Calu3 (cell line): ENCODE data around the gene CCDC171. TPM values are rescaled to one million over a fixed set of nuclear protein-coding genes. Genes with fewer than 3 reads are reported as not detected.

ENCODE experiments used
- BruUV-seq: library from RNA; stranded (reverse); fragments of 400-500 nt; replicated peaks from 2 replicates; lab custom pipeline; 2021; lab: Mats Ljungman, UMichigan
- CTCF ChIA-PET: fragments of 300-600 bp; sonication (Branson Sonifier 250); formaldehyde crosslinking; loops from one replicate; lab custom pipeline; 2022; ENCODE audit warnings: antibody characterized with exemption; lab: Charles Lee
- DNase-seq: peaks from one replicate; pipeline ENCODE4 v3.0.0; 2022
- H3K27ac Mint-ChIP-seq: one replicate; pipeline ENCODE4 v1.8.0; 2022; ENCODE audit warnings: mixed read lengths; ENCODE audit not compliant: unreplicated experiment
- H3K27me3 Mint-ChIP-seq: one replicate; pipeline ENCODE4 v1.8.0; 2022; ENCODE audit warnings: mixed read lengths; ENCODE audit not compliant: unreplicated experiment
- H3K36me3 Mint-ChIP-seq: one replicate; pipeline ENCODE4 v1.8.0; 2022; ENCODE audit warnings: mild to moderate bottlenecking, moderate library complexity, mixed read lengths; ENCODE audit not compliant: insufficient read depth, unreplicated experiment
- H3K4me1 Mint-ChIP-seq: one replicate; pipeline ENCODE4 v1.8.0; 2022; ENCODE audit warnings: mild to moderate bottlenecking, low read depth, mixed read lengths; ENCODE audit not compliant: unreplicated experiment
- H3K4me3 Mint-ChIP-seq: one replicate; pipeline ENCODE4 v1.8.0; 2022; ENCODE audit warnings: mild to moderate bottlenecking, low read depth, moderate library complexity, mixed read lengths; ENCODE audit not compliant: unreplicated experiment
- H3K9me3 Mint-ChIP-seq: one replicate; pipeline ENCODE4 v1.8.0; 2022; ENCODE audit warnings: low read depth, mixed read lengths; ENCODE audit not compliant: unreplicated experiment
- intact Hi-C: fragments of 100-400 bp; cut with micrococcal nuclease; formaldehyde crosslinking; loops from one replicate; pipeline ENCODE4 v1.10.0; 2022; ENCODE audit not compliant: unreplicated experiment
- total RNA-seq: library from RNA; stranded (reverse); gene quantifications from 2 replicates; pipeline ENCODE4 v1.2.3, GENCODE V29; 2022
- TF ChIP-seq, protein P1 (sequence below): fragments of 200-600 bp; IDR thresholded peaks from one replicate; pipeline ENCODE4 v1.8.0; 2022; ENCODE audit warnings: antibody characterized with exemption; ENCODE audit not compliant: unreplicated experiment

CCDC171 gene
- total RNA-seq, 1 experiment from 2014 or later: 2.1 TPM

DNA sequence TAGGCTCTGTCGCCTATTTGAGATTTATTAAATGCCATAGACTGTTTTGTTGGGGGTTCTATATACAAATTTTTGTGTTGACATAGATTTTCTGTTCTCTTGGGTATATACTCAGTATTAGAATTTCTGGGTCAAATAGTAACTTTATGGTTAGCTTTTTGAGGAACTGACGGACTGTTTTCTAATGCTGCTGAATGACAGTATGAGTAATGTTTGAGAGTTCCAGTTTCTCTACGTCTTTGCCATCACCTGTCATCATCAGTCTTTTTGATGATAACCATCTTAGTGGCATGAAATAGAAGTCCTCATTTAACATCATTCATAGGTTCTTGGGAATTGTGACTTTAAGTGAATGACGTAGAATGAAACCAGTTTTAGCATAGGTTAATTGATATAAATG is 60.1 kb downstream of the CCDC171 start:
- TF ChIP-seq, protein P1, sequence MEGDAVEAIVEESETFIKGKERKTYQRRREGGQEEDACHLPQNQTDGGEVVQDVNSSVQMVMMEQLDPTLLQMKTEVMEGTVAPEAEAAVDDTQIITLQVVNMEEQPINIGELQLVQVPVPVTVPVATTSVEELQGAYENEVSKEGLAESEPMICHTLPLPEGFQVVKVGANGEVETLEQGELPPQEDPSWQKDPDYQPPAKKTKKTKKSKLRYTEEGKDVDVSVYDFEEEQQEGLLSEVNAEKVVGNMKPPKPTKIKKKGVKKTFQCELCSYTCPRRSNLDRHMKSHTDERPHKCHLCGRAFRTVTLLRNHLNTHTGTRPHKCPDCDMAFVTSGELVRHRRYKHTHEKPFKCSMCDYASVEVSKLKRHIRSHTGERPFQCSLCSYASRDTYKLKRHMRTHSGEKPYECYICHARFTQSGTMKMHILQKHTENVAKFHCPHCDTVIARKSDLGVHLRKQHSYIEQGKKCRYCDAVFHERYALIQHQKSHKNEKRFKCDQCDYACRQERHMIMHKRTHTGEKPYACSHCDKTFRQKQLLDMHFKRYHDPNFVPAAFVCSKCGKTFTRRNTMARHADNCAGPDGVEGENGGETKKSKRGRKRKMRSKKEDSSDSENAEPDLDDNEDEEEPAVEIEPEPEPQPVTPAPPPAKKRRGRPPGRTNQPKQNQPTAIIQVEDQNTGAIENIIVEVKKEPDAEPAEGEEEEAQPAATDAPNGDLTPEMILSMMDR: no peak

DNA sequence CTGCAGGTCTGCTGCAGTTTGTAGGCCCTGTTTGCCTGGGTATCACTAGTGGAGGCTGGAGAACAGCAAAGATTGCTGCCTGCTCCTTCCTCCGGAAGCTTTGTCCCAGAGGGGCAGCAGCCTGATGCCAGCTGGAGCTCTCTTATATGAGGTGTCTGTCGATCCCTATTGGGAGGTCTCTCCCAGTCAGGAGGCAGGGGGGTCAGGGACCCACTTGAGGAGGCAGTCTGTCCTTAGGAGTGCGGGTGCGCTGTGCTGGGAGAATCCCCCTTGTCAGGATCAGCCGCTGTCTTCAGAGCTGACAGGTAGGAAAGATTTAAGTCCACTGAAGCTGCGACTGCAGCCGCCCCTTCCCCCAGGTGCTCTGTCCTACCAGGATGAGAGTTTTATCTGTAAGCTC is 64.9 kb downstream of the CCDC171 start:
- intact Hi-C loops: no loop called here

More for the DNA sequence above, 60.1 kb downstream of the CCDC171 start:
- Mint-ChIP-seq H3K4me1 (no peaks in the 10 kb centered on the region), H3K4me3 (no peak overlapping the region), H3K9me3 (no peaks in the 10 kb centered on the region), H3K36me3 (no peaks in the 10 kb centered on the region), H3K27ac (no peak overlapping the region), H3K27me3 (no peaks in the 10 kb centered on the region)
- CTCF ChIA-PET: no interaction called here
- no peak for DNase-seq
- BruUV-seq: no TSS peak
- intact Hi-C loops: no loop called here

DNA sequence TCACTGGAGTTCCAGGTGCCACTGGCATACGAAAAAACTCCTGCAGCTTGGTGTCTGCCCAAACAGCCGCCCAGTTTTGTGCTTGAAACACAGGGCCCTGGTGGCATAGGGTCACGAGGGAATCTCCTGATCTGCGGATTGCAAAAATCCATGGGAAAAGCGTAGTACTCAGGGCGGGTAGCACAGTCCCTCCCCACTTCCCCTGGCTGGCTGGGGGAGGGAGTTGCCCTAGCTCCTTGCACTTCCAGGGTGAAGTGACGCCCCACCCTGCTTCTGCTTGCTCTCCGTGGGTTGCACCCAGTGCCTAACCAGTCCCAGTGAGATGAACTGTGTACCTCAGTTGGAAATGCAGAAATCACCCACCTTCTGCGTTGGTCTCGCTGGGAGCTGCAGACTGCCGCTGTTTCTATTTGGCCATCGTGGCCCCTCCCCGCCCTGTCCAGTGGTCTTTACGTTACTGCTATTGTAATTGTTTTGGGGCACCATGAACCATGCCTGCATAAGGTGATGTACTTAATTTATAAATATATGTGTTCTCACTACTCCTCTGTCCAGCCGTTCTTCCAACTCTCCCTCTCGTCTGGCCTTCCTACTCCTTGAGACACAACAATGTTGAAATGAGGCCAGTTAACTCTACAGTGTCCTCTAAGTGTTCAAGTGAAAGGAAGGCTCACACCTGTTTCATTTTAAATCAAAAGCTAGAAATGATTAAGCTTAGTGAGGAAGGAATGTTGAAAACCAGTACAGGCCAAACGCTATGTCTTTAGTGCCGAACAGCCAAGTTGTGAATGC is 65.9 kb downstream of the CCDC171 start:
- DNase-seq: no peak
- CTCF ChIA-PET: no interaction called here
- no TSS peak for BruUV-seq
- Mint-ChIP-seq H3K36me3 (no peaks in the 10 kb centered on the region), H3K4me1 (no peaks in the 10 kb centered on the region), H3K27me3 (no peaks in the 10 kb centered on the region), H3K9me3 (no peaks in the 10 kb centered on the region), H3K27ac (no peak overlapping the region), H3K4me3 (no peak overlapping the region)
- TF ChIP-seq, protein P1: no peak
- intact Hi-C loops: no loop called here

More for the DNA sequence above, 64.9 kb downstream of the CCDC171 start:
- Mint-ChIP-seq H3K27me3 (no peaks in the 10 kb centered on the region), H3K4me1 (no peaks in the 10 kb centered on the region), H3K4me3 (no peak overlapping the region), H3K36me3 (no peaks in the 10 kb centered on the region), H3K27ac (no peak overlapping the region), H3K9me3 (no peaks in the 10 kb centered on the region)
- no peak for DNase-seq
- BruUV-seq: no TSS peak
- CTCF ChIA-PET: interaction anchor here (0.8 kb wide), 1 partner anchor 105 kb away, joined by 6 read pairs; no protein-coding TSS in a partner anchor
- TF ChIP-seq, protein P1: no peak

DNA sequence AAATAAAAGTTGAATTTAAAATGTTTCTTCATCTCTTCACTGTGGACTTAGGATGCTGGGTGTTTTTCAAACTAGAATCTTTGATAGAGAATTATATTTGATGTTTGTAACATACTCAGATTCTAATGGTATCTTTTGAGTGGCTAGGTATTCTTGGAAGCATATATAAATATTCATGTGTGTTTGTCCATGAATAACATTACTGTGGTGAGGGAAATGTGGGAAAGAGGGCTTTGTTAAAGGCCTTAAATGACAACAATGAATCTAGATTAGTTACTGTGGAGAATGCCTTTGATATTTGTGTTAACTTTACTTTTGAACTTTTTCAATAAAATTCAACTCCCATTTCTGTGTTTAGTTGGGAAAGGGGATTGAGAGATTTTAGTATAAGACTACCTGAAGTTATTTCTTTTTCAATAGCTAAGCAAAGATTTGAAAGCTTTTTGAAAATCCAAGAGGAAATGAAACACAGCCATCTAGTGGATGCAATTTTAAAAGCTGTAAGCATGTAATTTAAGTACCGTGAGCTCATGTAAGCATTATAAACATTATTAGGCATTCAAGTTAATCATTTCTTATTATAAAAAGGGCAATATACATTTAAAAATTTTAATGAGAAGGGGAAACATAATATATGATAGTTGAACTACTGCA is 69.6 kb downstream of the CCDC171 start:
- CTCF ChIA-PET: interaction anchor here (0.6 kb wide), 1 partner anchor 139 kb away, joined by 3 read pairs; no protein-coding TSS in a partner anchor

More for the DNA sequence above, 69.6 kb downstream of the CCDC171 start:
- DNase-seq: no peak
- BruUV-seq: no TSS peak
- Mint-ChIP-seq H3K4me1 (no peaks in the 10 kb centered on the region), H3K36me3 (no peaks in the 10 kb centered on the region), H3K27me3 (no peaks in the 10 kb centered on the region), H3K4me3 (no peak overlapping the region), H3K27ac (no peak overlapping the region), H3K9me3 (no peaks in the 10 kb centered on the region)
- TF ChIP-seq, protein P1: no peak
- intact Hi-C loops: no loop called here
